ENCODE results near the gene ZDBF2.
"Not testable (repeated sequence)": the region's sequence is repeated elsewhere in the genome, so short reads cannot be mapped to it uniquely, and the experiment has no call there.

Gene ZDBF2

DNA sequence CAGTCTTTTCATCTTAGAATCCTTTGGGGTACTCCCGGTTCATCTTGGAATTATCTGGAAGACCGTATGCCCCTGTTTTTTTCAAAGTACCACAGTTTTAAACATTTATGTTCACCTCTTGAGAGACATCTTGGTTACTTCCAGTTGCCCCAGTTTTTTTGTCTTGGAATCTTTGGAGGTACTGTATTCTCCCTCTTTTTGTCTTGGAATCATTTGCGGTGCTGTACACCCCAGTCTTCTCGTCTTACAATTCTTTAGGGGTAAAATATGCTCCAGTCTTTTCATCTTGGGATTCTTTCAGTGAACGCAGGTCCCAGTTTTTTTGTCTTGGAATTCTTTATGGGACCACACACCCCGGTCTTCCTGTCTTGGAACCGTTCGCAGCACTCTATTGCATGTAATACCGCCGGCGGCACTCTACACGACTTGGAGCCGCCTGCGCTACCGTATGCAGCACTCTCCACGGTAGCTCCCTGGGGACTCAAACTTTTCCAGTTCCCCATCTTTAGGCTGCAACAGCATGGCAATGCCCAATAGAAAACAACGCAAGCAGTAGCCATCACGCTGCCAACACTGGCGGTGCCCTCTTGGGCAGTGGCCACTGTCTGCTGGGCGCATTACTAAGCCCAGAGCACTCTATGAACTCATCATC, 21.2 kb upstream of the ZDBF2 start:
- DNase-seq (ENCODE audit: low read depth), result no peak
- H3K4me3 ChIP-seq (ENCODE audit: low read length), result no peak overlapping the region
- TF ChIP-seq, protein P1, sequence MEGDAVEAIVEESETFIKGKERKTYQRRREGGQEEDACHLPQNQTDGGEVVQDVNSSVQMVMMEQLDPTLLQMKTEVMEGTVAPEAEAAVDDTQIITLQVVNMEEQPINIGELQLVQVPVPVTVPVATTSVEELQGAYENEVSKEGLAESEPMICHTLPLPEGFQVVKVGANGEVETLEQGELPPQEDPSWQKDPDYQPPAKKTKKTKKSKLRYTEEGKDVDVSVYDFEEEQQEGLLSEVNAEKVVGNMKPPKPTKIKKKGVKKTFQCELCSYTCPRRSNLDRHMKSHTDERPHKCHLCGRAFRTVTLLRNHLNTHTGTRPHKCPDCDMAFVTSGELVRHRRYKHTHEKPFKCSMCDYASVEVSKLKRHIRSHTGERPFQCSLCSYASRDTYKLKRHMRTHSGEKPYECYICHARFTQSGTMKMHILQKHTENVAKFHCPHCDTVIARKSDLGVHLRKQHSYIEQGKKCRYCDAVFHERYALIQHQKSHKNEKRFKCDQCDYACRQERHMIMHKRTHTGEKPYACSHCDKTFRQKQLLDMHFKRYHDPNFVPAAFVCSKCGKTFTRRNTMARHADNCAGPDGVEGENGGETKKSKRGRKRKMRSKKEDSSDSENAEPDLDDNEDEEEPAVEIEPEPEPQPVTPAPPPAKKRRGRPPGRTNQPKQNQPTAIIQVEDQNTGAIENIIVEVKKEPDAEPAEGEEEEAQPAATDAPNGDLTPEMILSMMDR (IDR thresholded peaks at IDR 0.05; ENCODE audit: insufficient read depth, low read depth, low read length, missing control alignments), result no peak

DNA sequence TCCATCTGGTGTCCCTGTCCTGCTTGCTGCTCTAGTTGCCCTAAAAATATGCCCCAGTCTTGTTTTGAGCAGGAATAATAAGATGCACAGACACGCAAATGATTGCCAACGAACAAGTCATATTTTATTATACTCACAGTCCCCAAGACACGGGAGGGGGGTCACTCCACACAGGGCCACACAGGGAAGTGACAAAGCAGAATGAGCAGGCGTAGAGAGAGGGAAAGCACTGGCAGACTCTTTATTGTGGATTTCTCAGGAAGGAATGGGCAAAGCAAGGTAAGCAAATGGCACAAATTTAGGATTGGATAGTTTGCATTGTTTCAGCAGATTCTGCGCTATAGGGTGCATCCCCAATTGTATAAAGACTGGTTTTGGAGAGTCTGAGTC, 20.7 kb upstream of the ZDBF2 start:
- no peak overlapping the region for H3K4me3 ChIP-seq (ENCODE audit: low read length)
- TF ChIP-seq, protein P1 (IDR thresholded peaks at IDR 0.05; ENCODE audit: insufficient read depth, low read depth, low read length, missing control alignments), result no peak
- DNase-seq (ENCODE audit: low read depth), result no peak

DNA sequence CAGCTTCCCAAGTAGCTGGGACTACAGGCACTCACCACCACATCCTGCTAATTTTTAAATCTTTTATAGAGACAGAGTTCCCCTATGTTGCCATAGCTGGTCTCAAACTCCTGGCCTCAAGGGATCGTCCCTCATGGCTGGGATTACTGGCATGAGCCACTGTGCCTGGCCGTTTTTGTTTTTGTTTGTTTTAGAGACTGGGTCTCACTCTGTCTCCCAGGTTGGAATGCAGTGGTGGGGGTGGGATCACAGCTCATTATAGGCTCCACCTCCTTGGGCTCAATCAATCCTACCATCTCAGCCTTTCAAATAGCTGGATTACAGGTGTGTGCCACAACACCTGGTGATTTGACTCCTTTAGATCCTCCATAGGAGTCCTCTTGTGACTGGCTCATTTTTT, 19.5 kb upstream of the ZDBF2 start:
- no peak overlapping the region for H3K4me3 ChIP-seq (ENCODE audit: low read length)
- TF ChIP-seq, protein P1 (IDR thresholded peaks at IDR 0.05; ENCODE audit: insufficient read depth, low read depth, low read length, missing control alignments), result no peak
- DNase-seq (ENCODE audit: low read depth), result no peak

DNA sequence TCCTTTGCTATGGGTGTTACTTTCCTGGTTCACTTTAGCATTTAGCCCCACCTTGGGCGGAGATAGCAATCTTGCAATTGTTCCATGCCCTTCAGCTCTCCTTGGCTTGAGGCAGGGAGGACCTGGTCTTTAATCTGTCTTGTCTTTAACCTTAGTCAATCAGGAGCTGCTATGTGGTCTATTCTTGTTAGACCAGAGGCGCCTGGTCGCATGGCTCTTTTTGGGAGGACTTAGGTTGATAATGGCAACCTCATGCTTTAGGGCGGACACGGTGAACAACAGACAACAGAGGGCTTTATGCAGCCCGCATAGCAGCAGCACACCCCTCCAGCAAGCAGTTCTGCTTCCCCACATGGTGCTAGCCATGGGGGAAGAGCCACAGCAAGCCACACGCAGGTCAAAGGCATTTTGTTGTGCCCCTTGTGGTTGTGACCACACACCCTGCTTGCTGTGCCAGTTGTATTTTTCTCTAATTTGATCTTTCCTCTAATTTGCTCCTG, 17.7 kb upstream of the ZDBF2 start:
- TF ChIP-seq, protein P1 (IDR thresholded peaks at IDR 0.05; ENCODE audit: insufficient read depth, low read depth, low read length, missing control alignments), result no peak
- H3K4me3 ChIP-seq (ENCODE audit: low read length), result no peak overlapping the region
- DNase-seq (ENCODE audit: low read depth), result no peak

DNA sequence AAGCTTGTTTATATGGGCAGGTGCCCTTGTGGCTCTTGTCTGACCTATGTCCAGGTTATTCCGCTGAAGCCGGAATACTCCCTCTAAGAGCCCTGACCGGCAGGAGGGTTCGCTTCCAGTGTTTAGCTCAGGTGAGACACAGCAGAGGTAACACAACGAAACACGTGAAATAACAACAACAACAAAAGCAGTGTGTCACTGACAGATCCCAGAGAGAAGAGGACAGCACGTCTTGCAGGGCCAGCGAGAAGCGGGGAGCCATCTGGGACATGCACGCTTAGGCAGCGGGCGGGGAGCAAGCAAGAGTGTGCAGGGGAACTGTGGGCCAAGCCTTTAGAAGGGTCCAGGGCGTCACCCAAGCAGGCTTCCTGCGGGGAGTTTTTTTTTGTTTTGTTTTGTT, 17.1 kb upstream of the ZDBF2 start:
- TF ChIP-seq, protein P1 (IDR thresholded peaks at IDR 0.05; ENCODE audit: insufficient read depth, low read depth, low read length, missing control alignments), result no peak
- H3K4me3 ChIP-seq (ENCODE audit: low read length), result no peak overlapping the region
- DNase-seq (ENCODE audit: low read depth), result no peak

DNA sequence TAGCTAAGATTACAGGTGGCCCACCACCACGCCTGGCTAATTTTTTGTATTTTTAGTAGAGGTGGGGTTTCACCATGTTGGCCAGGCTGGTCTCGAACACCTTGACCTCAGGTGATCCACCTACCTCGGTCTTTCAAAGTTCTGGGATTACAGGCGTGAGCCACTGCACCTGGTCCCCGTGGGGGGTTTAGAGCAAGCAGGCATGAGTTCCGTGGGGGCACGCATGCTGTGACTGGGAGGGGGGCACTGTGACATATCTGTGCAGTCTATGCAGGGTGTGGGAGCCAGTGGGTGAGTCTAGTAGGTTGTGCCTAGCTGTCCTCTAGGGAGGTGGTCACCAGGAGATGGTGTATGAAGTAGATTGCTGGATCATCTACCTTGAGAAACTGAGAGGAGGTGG, 16.6 kb upstream of the ZDBF2 start:
- H3K4me3 ChIP-seq (ENCODE audit: low read length), result no peak overlapping the region
- TF ChIP-seq, protein P1 (IDR thresholded peaks at IDR 0.05; ENCODE audit: insufficient read depth, low read depth, low read length, missing control alignments), result no peak

DNA sequence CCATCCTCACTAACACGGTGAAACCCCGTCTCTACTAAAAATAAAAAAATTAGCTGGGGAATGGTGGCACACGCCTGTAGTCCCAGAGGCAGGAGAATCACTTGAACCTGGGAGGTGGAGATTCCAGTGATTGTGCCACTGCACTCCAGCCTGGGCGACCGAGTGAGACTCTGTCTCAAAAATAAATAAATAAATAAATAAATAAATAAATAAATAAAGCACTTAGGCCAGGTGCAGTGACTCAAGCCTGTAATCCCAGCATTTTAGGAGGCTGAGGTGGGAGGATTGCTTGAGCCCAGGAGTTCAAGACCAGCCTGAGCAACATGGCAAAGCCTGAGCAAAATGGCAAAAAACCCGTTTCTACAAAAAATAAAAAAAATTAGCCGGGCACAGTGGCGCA, 15.8 kb upstream of the ZDBF2 start:
- not testable (repeated sequence) for DNase-seq (ENCODE audit: low read depth); H3K4me3 ChIP-seq (ENCODE audit: low read length)

More for the DNA sequence above, 16.6 kb upstream of the ZDBF2 start:
- no peak for DNase-seq (ENCODE audit: low read depth)
